GM20431 (cell line): ENCODE measurements around the gene GIPC3.
"Not testable (repeated sequence)": the region's sequence is repeated elsewhere in the genome, so short reads cannot be mapped to it uniquely, and the experiment has no call there.

Experiments used
- in situ Hi-C: fragments of 300-500 bp; cut with MseI, MboI; formaldehyde crosslinking; loops from one replicate; pipeline ENCODE4 v1.15.0; 2020; ENCODE audit warnings: low sequenced_read_pairs; ENCODE audit not compliant: unreplicated experiment

Gene GIPC3

GRCh38 chr19:3549816-3550215 lies 35.5 kb upstream of the GIPC3 start:
- in situ Hi-C loops, result no loop called here

- in situ Hi-C loops, result no loop called here
These were observed 34.1 kb upstream of the GIPC3 start for GRCh38 chr19:3550947-3551791.

GRCh38 chr19:3551792-3552095 lies 33.5 kb upstream of the GIPC3 start:
- in situ Hi-C loops, result no loop called here

- in situ Hi-C loops, result no loop called here
These were observed 30.8 kb upstream of the GIPC3 start for GRCh38 chr19:3554254-3555083.

GRCh38 chr19:3555653-3556422 lies 29.4 kb upstream of the GIPC3 start:
- in situ Hi-C loops, result no loop called here

- in situ Hi-C loops, result no loop called here
These were observed 28.8 kb upstream of the GIPC3 start for GRCh38 chr19:3556423-3556977.

GRCh38 chr19:3556978-3557460 lies 28.3 kb upstream of the GIPC3 start:
- in situ Hi-C loops, result no loop called here

- in situ Hi-C loops, result no loop called here
These were observed 27.6 kb upstream of the GIPC3 start, which contains the start of gene MFSD12 for GRCh38 chr19:3557461-3558248. TSS of gene MFSD12 (minus strand) at chr19:3557586. CDS start at chr19:3557403, 183 bp downstream.

- in situ Hi-C loops, result no loop called here
These were observed 21.4 kb upstream of the GIPC3 start for GRCh38 chr19:3563709-3564524.

- in situ Hi-C loops, result no loop called here
These were observed 20.1 kb upstream of the GIPC3 start for GRCh38 chr19:3565139-3565538.

- in situ Hi-C loops, result not testable (repeated sequence)
These were observed 15.2 kb upstream of the GIPC3 start for GRCh38 chr19:3570042-3570441.

GRCh38 chr19:3570606-3571011 lies 14.7 kb upstream of the GIPC3 start:
- in situ Hi-C loops, result no loop called here

GRCh38 chr19:3572132-3572854 lies 13.0 kb upstream of the GIPC3 start:
- in situ Hi-C loops, result no loop called here

GRCh38 chr19:3572855-3573161 lies 12.5 kb upstream of the GIPC3 start, which contains the start of gene HMG20B:
TSS of gene HMG20B (plus strand) at chr19:3572944. CDS start at chr19:3573310, 366 bp downstream.
- in situ Hi-C loops, result no loop called here

GRCh38 chr19:3573162-3573857 lies 12.0 kb upstream of the GIPC3 start:
- in situ Hi-C loops, result no loop called here

GRCh38 chr19:3573858-3574637 lies 11.2 kb upstream of the GIPC3 start:
- in situ Hi-C loops, result no loop called here
